ENCODE results near the gene ANO3.
A peak's percentile ranks its signal among the peaks of the same experiment; 100 is the strongest.

Gene ANO3

DNA sequence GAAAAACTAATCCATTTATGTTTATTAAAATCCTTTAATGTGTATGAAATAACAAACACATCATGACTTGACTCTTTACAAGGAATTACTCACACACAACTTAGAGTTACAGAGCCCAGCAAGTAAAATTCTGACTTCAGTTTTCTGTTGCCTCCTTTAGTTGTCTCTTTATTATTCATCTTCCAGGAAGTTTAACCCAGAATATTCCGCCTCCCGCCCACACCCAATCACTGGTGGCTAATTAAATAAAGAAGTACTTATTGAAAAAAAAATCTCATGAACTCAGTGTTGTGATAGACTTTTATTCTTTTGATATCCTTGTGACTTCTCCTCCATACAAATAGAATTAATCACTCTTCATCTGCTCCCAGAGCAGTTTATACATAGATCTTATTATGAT is 178.2 kb downstream of the ANO3 start:
- DNase-seq: no peak

DNA sequence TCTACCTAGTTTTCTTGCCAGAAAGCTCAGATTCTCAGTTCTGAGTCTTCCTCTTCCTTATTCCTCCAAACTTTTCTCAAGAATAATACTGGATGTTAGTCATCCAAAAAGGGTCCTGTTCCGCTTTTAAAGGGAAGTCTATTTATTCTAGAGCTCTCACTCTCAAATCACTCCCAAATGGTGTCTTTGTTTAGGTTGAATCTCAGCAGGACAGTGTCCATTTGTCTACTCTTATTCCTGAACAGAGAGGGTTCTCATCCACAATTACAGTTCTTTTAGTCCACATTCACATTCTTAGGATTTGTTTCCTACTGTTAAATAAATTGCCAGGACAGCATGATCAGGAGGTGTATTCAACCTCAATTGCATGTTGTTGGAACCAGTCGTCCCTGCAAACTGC is 178.8 kb downstream of the ANO3 start:
- DNase-seq: no peak

DNA sequence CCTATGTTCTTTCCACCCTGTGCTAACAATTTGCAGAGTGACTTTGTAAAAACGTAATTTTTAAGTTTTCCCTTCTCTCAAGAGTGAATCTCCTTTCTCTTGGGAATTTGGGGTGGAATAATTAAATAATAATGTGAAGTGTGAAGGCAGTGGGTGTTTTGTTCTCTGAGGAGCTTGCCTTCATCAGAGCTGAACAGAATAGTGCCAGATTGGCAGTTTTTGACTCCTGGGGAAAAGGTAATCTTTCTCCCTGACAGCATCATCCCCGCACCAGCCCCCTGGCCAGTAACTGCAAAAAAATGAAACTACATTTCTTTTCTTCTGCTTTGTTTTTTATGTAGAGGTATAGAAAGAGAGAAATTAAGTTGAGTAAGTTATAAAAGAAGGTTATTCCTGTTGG is 180.3 kb downstream of the ANO3 start:
- DNase-seq: no peak

DNA sequence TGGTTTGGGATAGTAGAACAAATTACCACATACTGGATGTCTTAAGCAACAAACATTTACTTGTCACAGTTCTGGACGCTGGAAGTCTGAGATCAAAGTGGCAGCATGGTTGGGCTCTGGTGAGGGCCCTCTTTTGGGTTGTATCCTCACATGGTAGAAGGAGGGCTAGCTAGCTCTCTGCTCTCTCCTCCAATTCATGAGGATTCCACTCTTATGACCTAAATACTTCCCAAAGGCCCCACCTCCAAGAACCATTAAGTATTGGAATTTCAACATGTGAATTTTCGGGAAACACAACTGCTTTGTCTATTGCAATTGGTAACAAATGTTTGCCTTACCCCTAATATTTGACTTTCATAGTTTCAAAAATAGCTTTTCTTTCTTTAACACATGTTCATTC is 187.5 kb downstream of the ANO3 start:
- DNase-seq: no peak

DNA sequence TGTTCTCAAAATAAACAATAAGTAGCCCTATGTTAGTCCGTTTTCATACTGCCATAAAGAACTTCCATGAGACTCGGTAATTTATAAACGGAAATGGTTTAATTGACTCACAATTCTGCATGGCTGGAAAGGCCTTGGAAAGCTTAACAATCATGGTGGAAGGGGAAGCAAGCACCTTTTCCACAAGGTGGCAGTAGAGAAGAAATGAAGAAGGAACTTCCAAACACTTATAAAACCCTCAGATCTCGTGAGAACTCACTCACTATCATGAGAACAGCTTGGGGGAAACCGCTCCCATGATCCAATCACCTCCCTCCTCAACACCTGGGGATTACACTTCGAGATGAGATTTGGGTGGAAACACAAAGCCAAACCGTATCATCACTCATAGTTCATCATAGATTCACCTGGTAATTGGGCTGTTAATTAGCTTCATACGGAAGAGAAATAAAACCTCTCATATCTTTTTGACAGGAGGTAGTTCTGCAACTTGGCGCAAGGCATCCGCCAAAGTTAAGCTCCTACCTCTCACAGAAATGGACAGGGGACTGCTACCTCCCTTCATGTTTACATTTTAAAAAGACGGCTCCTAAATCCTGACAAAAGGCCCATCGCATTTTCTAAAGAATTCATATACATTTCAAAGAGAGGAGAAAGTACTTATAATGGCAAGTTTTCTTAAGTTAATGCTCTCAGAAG is 191.1 kb downstream of the ANO3 start:
- peak; percentile 2 for DNase-seq

DNA sequence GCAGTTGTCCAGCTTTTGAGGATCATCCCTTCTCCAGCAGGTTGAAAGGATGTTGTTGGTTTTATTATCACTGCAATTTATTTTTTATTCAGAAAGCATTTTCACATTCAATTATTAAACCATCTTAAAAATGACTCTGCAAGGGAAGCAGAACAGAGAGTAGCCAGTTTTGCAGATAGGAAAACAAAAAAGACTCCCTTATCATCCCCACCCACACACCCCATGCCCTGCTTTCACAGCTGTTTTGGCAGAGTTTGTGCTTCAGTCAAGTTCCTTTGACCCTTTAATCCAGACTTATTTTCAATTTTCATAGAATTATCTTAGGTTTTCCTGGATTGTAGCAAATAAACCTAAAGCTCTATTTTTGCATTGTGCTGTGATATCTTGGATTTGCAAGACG is 195.8 kb downstream of the ANO3 start:
- no peak for DNase-seq

DNA sequence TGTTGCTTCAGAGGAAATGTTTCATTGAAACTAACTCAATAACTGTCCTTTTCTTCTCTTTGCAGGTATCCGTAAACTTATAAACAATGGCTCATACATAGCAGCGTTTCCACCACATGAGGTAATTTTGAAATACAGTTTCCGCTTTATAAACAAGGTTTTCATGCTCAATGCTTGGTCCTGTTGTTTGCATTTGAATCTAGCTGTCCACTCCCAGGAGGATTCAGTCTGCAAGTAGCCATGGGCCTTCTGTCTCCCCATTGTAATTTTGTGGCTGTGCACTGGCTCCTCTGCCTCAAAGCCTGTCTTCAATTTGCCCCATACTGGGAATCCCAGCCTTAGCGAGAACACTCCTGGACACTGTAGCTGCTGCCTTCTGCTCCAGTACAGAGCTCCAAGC is 205.4 kb downstream of the ANO3 start:
- DNase-seq: no peak

DNA sequence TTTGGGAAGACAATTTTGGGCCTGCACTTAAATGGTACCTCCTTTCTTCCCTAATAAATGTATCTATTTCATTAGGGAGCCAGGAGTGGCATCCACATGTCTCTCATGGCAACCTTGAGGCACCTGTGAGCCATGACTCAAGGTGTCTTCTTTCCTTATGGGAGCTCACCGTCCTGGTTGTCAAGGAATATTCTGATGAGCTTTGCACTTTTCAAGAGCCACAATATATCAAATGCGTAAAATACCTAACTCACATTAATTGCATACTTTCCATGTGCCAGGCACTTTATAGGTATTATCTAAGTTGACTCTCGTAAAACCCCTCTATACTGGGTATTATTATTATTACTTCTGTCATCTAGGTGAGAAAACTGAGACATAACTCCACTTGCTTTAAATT is 207.6 kb downstream of the ANO3 start:
- no peak for DNase-seq

DNA sequence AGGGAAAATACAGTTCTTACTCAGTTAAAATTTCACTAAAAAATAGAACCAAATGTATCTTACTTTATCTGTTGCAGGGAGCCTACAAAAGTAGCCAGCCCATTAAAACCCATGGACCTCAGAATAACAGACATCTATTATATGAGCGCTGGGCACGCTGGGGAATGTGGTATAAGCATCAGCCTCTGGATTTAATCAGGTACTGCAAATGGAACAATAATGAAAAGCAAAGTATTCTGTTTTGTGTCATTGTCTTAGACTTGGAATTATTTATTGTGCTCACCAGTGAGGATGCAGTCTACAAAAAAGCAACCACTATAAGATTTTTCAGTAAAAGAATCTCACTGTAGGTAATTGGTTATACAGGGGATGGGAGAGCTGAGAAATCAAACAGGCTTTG is 209.9 kb downstream of the ANO3 start:
- DNase-seq: no peak

DNA sequence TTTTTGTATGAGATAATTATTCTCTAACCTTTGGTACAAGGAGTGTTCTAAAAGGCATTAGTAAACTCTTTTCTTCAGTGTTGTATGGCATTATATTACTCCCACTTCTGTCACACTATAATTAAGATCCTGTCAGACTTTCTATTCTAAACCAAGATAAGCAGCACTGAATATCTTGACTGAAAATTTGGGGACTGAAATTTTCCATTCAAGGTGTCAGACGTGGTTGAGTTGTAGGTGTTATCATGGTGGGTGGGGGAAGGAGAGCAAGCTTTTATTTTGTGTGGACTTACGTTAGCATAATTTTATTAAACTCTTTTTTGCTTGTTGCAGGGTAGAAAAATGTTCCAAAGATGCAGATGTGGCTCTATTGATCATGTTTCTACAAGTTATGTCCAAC is 217.2 kb downstream of the ANO3 start:
- DNase-seq: no peak

DNA sequence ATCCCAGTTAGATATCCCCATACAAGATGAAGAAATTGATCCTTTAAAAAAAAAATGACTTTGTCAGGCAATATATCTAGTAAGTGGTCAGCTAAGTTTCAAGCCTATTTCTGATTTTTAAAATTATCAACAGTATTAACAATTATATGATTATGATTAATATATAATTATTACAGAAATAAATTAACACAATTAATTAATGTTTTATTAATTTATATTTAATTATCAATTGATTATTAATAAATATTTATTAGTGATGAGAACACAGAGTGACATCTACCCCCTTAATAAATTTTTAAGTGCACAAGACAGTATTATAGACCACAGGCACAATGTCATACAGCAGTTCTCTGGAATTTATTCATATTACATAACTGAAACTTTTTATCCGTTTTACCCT is 218.1 kb downstream of the ANO3 start:
- DNase-seq: no peak

DNA sequence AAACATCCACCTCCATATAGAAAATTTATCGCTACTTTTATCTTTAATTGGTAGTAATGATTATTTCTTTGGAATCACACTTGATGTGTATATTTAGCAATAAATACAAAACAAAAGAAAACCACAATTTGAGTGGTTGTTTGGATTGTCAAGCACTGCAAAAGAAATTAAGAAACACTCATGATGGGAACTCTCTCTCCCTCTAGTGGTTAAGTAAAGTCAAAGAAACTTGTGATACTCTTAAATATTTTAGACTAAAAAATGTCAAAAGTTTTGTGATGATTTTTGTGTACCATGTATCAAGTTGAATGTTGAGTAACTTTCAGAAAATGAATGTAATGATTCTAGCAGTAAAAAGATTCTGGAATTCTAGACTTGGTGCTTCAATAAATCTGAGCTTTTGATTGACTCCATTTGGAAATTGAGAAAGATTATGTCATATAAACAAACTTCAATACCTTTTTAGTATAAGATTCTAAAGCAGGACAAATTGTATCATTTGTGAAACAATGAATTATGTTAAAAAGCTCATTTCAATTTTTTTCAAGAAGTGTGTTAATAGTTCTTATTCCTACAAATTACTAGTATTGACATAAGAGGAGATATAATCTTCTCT is 219.4 kb downstream of the ANO3 start:
- no peak for DNase-seq

DNA sequence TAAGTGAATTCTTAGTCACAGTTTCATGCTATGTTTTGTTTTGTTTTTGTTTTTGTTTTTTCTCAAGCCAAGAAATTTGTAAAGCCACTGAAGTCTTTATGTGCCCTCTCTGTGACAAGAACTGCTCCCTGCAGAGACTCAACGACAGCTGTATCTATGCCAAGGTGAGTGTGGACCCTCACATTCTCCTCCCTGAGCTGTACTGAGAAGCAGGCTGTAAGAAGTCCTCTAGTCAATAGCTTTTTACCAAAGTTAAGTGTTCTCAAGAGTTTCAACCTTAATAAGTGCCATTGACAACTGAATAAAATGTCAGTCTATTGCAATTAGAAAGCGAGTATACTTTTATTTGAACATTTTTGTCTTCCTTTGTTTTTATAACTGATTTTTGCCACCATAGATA is 221.3 kb downstream of the ANO3 start:
- no peak for DNase-seq

DNA sequence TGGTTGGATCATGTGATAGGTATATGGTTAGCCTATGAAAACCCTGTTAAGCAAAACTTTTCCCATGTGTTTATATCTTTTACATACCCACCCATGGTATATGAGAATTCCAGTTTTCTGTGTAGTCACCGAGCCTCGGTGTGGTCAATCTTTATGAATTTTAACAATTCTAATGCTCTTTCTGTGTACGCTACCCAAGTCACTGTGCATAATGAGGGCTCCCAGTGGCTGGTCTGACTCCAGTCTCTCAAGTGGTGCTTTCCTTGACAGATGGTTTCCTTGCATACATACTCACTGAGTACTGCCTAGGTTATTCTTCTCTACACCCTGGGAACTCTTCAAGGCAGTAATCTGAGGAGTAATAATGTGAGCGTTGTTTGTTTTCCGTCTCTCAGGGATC is 222.5 kb downstream of the ANO3 start:
- DNase-seq: no peak

DNA sequence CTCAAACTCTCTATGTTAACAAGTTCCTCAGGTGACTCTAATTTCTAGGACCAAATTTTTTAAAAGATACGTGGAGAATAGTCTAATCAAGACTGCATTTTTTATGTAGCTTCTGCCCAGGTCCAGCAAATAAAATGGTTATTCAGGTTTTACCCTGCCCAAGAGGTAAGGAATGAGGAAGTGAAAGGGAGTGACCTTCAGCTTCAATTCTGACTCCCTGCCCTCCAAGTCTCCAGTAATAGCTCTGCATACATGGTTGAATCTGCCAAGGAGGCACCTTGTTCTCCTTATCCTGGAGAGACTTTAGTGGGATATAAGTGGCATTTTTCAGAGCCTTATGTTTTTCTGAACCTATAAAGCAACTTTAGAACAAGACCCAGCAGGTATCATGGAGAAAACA is 224.7 kb downstream of the ANO3 start:
- DNase-seq: no peak

DNA sequence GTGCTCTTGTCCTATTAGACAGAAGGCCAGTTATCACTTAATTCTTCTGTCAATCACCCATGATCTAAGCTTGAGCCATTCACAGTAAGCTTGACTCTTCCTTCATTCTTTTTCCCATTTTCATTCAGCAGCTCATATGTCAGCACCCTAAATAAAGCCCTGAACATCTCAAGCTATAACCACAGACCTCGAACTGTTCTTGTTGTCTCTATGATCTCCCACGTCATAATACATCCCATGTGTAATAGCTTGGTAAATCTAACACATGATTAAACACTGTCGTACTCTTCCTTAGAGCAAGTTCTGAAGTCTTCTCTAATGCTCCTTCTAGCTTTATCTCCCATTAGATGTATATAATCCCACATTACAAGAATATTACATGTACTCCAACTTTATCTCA is 225.7 kb downstream of the ANO3 start:
- no peak for DNase-seq

DNA sequence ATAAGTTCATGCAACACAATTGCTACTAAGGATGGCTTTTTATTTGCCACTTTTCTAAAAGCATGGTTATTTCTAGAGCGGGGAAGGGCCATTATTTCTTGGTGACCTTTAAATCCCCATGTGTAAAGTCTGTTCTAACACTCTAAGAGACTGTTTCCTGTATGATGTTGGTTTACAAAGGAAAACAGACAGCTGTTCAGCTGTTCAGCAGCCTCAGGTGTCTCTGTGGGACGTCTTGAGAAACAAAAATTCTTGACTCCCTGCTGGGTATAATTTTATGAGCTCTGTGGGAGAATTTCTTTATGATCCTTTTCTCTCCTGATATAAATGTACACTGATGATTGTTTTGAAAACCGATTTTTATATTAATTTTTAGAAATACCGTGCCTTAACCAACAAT is 226.3 kb downstream of the ANO3 start:
- no peak for DNase-seq

DNA sequence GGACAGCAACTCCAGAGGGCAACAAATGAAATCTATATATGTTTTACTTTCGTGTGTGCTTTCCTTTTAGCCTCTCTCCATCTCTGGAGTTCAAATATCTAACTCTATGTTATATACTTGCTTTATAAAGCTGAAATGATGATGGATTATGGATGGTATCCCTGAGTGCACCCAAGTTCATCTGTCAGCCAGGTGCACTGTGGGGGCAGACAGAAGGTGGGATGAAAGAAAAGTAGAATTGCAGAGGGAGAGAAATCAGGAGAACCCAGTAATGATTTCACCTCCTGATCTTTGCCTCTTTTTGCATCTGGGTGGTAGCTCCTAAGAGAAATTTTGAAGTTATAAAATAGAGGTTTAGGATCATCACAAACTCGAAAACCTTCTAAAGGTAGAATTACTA is 237.7 kb downstream of the ANO3 start:
- DNase-seq: no peak

DNA sequence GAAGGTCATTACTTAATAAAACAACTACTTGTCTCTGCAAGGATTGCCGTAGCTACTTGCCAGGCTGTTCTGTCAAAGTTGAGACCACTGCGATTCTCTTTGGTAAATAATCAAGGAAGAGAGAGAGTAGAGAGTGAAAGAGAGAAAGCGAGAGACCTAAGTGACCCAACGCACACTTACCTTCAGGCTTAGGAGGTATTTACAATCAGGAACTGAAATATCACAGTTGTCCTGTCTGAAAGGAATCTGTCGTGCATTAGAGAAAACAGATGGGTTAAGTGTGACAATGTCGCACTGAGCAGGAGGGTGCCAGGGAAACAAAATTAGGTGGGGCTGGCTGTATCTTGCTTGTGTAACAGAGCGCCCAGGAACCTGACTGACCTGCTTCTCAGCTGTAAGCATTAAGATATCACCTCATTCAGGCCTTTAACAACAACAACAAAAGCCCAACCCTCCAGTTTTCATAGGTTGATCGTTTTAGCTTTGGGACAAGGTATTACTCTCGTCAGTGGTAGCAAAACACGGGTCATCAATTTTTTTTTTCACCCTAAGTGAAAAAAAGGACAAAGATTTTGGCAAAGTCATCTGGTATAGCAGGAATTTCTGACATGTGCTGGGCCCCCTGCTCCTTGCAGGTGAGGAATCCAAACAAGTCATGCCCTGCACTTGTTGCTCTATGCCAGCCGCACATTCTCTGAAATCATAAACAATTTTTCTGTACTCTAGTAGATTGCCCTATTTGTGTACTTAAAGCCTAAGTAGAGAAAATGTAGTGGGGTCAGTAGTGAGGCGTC is 240.1 kb downstream of the ANO3 start, which contains the start of gene MUC15:
Gene MUC15 (minus strand): TSS at position 403 of the 794 bp plus-strand sequence. CDS start 5,169 bp downstream, outside the sequence.
- no peak for DNase-seq

DNA sequence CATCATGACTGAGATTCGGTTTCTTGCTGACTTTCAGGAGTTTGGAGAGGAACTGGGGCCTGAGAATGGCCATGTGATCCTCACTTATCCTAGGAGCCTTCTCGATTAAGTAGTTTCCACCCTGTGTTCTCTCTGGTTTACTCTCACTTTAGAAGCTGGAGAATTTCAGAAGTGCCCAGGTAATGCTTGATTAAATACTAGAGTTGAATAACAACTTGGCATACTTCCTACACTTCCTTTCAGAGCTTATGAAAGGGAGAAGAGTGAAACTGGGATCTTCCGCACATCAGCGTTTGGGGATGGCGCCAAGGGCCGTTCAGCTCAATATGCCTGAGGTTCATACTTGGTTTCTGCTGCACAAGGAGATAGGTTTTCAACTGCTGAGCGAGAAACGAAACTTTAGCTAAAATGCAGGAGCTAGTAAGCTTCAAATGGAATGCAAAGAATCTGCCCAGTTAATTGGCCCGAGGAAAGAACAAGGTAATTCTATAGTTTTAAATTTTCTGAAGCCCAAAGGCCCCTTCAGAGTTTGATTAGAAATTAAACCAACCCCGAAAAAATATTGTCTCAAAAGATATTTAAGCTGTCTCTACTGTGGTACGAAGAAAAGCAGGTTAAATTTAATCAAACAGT is 241.0 kb downstream of the ANO3 start:
- no peak for DNase-seq

DNA sequence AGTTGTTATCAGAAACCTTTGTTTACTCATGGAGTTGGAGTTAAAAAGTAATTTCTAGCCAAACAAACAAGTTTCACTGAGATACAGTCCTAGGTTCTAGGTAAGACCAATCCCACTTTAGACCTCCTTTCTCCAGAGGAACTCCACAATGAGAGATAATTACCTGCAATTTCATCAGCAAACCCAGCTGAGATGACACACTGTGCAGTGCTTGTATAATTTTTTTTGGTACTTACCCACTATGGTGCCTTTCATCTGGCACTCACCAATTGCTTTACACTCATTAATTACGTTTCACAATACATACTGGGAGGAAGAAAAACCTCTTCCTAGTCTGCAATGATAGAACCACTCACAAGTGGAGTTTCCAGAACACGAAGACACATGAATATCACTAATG is 242.0 kb downstream of the ANO3 start:
- no peak for DNase-seq

DNA sequence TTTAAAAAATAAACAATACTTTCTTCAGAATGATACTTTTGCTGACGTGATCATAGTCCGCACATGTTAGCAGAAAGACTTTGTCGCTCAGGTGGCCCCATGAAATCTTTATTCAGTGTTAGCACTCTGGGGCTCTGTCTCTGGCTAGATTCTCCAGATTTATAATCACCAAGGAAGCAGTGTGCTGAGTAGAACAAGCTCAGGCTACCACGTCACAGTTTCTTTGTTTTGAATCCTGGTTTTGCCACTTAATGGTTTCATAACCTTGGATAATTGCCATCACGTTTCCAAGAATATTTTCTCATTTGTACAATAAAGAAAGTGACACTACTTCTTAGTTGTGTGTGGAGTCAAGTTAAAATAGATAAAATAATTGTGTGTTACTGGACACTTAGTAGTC is 244.0 kb downstream of the ANO3 start:
- DNase-seq: no peak

DNA sequence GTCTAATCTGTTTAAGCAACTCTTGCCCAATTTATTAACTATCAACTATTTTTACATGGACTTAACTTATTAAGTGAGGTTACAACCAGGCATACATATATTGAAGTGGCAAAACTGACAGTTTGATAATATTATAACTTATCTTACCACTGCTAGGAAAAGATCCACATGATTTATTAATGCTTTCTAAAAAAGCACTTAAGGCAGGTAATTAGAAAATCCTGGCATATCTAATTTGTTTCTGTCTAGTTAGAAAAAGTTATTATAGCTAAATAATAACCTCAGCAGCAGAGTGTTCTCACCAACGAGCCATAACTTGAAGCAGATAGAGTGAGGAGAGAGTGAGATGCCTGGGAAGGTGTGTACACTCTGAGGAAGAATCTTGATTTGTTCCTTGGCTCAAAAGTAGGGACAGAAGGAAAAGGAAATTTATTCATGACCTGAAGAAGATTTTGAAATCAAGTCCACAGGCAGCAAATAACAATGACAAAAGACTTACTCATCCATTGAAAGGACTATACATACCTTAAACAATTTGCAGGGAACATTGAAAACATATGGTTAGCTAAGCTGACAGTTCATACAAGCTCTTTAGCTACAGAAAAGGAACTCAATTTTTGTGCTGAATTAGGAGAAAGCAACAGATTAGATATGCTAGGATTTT is 247.2 kb downstream of the ANO3 start:
- no peak for DNase-seq
